ENCODE data around the gene CDK5R1. TPM values are rescaled to one million over a fixed set of nuclear protein-coding genes. Genes with fewer than 3 reads are reported as not detected.
"Not testable (repeated sequence)": the region's sequence is repeated elsewhere in the genome, so short reads cannot be mapped to it uniquely, and the experiment has no call there.

Gene CDK5R1
- total RNA-seq, 1 donor from 2014 or later = 3.1 TPM

GRCh38 chr17:32517982-32518381 is 31.2 kb downstream of the CDK5R1 start:
- DNase-seq = peak; percentile 58

GRCh38 chr17:32518646-32519227 is 31.9 kb downstream of the CDK5R1 start:
- DNase-seq = no peak

- peak; percentile 84 for DNase-seq
Observed at GRCh38 chr17:32519228-32520103, 32.7 kb downstream of the CDK5R1 start.

GRCh38 chr17:32520104-32520701 is 33.4 kb downstream of the CDK5R1 start:
- peak; percentile 52 for DNase-seq

- DNase-seq = no peak
Observed at GRCh38 chr17:32520737-32521404, 34.1 kb downstream of the CDK5R1 start.

GRCh38 chr17:32523017-32523680 is 36.4 kb downstream of the CDK5R1 start:
- no peak for DNase-seq

- no peak for DNase-seq
Observed at GRCh38 chr17:32523827-32524552, 37.2 kb downstream of the CDK5R1 start.

GRCh38 chr17:32524553-32524880 is 37.7 kb downstream of the CDK5R1 start:
- not testable (repeated sequence) for DNase-seq

GRCh38 chr17:32525122-32525521 is 38.3 kb downstream of the CDK5R1 start:
- peak; percentile 74 for DNase-seq

- no peak for DNase-seq
Observed at GRCh38 chr17:32527146-32527545, 40.4 kb downstream of the CDK5R1 start.

- DNase-seq = no peak
Observed at GRCh38 chr17:32528825-32529224, 42.0 kb downstream of the CDK5R1 start.

- no peak for DNase-seq
Observed at GRCh38 chr17:32529604-32530003, 42.8 kb downstream of the CDK5R1 start.

- DNase-seq = no peak
Observed at GRCh38 chr17:32533296-32533695, 46.5 kb downstream of the CDK5R1 start.

GRCh38 chr17:32536736-32537643 is 50.2 kb downstream of the CDK5R1 start:
- peak; percentile 41 for DNase-seq

Small RNA genes lying within 50 kb of the gene (small RNA-seq; reads per million reads assigned to genes)
- gene RF00019 (ENCODE audit: low replicate concordance) = not detected

Other genes starting within 250 kb of the CDK5R1 start
- 1.6 TPM for gene RHBDL3, start 221.2 kb upstream of the CDK5R1 start, total RNA-seq
- 23.8 TPM for gene C17orf75, start 144.8 kb upstream of the CDK5R1 start, total RNA-seq
- gene ZNF207, start 136.8 kb upstream of the CDK5R1 start, total RNA-seq = 144 TPM
- 94.2 TPM for gene PSMD11, start 42.5 kb upstream of the CDK5R1 start, total RNA-seq

Data from tongue (tissue), 3 donors.